Adipose tissue (tissue), 3 donors: Measurements from ENCODE around the gene NEDD4. TPM values are rescaled to one million over a fixed set of nuclear protein-coding genes. Genes with fewer than 3 reads are reported as not detected.
"Not testable (repeated sequence)": the region's sequence is repeated elsewhere in the genome, so short reads cannot be mapped to it uniquely, and the experiment has no call there.

Source experiments
- H3K27ac ChIP-seq: one replicate; pipeline ENCODE4 v1.5.1; 2013; ENCODE audit warnings: low read depth, low read length
- WGBS, 3 donors: extraction: QIAGEN DNeasy Blood & Tissue Kit; methylation state at CpG; one replicate each; pipeline ENCODE4 v1.1.7; 2013; 5-methylcytosine and 5-hydroxymethylcytosine counted together
- polyA plus RNA-seq, 3 donors: library from polyadenylated mRNA; stranded (reverse); fragments of 200-250 nt; gene quantifications; one replicate each; pipeline ENCODE4 v1.2.3, GENCODE V29; 2013
- donor health status: healthy with polysubstance abuse.
- donor health status: Bipolar disorder and iron deficiency.
- donor health status: healthy.

Gene NEDD4
- polyA plus RNA-seq, 3 donors = 1.4 to 6.1 (median 4.1) TPM

GRCh38 chr15:55977231-55977630 is 16.2 kb downstream of the NEDD4 start:
- H3K27ac ChIP-seq = no peak overlapping the region
- WGBS, 3 donors = 68 to 89% (median 79%) methylated on average over 1 of the region's 1 CpG

GRCh38 chr15:55970286-55970685 is 23.1 kb downstream of the NEDD4 start:
- H3K27ac ChIP-seq = no peak overlapping the region
- WGBS, 3 donors = 89 to 95% (median 94%) methylated on average over 1 of the region's 1 CpG

GRCh38 chr15:55969582-55969981 is 23.8 kb downstream of the NEDD4 start:
- H3K27ac ChIP-seq = no peak overlapping the region
- WGBS, 3 donors = 74 to 96% (median 78%) methylated on average over 3 of the region's 3 CpGs

DNA sequence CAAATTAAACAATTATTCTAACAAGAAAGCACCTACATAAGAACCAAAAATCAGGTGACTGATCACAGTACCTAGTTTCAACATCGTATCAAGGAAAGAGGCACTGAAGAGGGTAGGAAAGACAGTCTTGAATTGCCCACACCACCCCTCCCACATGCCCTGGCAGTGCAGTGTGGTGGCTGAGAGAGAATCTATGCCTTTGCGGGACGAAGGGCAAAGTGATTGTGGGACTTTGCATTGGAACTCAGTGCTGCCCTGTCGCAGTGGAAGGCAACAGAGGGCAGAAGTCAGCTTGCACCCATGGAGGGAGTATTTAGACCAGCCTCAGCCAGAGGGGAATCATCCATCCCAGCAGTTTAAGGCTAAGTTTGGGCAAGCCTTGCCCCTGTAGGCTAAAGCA is 24.5 kb downstream of the NEDD4 start:
- no peak overlapping the region for H3K27ac ChIP-seq
- 96 to 100% (median 96%) methylated on average over 4 of the region's 4 CpGs for WGBS, 3 donors

- WGBS, 3 donors = 84 to 95% (median 91%) methylated on average over 3 of the region's 3 CpGs
- H3K27ac ChIP-seq = no peak overlapping the region
These were observed 28.3 kb downstream of the NEDD4 start for GRCh38 chr15:55965091-55965490.

GRCh38 chr15:55960946-55961345 is 32.5 kb downstream of the NEDD4 start:
- 70 to 86% (median 85%) methylated on average over 2 of the region's 2 CpGs for WGBS, 3 donors
- H3K27ac ChIP-seq = no peak overlapping the region

DNA sequence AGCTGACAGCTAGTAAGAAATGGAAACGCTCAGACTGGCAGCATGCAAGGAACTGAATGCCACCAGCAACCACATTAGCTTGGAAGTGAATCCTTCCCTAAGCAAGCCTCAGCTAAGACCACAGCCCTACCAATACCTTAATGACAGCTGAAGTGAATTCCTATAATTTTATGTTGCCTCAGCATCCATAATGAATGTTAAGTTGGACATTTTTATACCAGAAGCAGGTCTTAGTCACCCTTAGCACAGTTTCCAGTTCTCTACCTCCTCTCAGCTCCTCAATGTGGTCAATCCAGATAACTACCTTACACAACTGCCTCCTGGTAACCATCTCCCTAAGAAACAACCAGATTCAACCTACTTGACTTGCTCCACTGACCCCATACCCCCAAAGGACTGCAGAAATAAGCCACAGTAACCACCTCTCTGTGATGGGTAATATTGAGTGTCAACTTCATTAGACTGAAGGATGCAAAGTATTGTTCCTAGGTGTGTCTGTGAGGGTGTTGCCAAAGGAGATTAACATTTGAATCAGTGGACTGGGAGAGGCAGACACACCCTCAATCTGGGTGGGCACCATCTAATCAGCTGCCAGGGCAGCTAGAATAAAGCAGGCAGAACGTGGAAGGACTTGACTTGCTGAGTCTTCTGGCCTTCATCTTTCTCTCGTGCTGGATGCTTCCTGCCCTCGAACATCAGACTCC is 33.5 kb downstream of the NEDD4 start:
- 68 to 86% (median 83%) methylated on average over 4 of the region's 4 CpGs for WGBS, 3 donors
- H3K27ac ChIP-seq = no peak overlapping the region

DNA sequence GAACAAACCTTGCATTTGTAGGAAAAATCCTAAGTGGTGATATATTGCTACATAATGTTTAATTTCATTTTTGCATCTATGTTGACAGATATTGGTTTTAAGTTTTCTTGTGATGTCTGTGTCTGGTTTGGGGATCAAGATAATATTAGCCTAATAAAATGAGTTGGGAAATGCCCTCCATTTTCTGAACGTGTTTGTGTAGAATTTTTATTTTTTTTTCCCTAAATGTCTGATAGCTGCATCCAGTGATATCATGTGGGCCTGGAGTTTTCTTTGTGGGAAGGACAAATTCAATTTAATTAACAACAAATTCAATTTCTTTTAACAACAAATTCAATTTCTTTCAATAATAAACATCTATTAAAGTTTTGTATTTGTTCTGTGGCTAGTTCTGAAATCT is 35.1 kb downstream of the NEDD4 start:
- 65 to 72% (median 68%) methylated on average over 1 of the region's 1 CpG for WGBS, 3 donors
- H3K27ac ChIP-seq = no peak overlapping the region

DNA sequence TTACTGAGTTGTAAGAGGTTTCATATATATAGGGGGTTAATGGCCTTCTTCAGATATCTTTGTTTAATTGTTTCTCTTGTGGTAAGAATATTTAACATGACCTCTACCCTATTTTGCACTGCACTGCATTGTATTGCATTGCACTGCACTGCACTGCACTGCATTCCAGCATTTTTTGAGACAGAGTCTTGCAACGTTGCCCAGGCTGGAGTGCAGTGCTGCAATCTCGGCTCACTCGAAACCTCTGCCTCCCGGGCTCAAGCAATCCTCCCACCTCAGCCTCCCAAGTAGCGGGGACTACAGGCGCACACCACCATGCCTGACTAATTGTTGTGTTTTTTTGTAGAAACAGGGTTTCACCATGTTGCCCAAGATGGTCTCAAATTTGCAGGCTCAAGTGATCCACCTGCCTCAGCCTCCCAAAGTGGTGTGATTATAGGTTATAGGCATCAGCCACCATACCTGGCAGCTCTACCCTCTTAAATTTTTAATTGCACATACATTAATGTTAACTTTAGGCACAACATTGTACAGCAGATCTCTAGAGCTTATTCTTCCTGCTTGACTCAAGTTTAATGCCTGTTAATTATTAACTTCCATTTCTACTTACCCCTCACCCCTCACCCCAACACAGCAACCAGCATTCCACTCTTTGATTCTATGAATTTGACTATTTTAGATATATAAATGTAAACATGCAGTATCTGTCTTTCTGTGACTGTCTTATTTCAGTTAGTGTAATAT is 38.4 kb downstream of the NEDD4 start:
- no peak overlapping the region for H3K27ac ChIP-seq
- WGBS, 3 donors = 92 to 94% (median 93%) methylated on average over 6 of the region's 6 CpGs

DNA sequence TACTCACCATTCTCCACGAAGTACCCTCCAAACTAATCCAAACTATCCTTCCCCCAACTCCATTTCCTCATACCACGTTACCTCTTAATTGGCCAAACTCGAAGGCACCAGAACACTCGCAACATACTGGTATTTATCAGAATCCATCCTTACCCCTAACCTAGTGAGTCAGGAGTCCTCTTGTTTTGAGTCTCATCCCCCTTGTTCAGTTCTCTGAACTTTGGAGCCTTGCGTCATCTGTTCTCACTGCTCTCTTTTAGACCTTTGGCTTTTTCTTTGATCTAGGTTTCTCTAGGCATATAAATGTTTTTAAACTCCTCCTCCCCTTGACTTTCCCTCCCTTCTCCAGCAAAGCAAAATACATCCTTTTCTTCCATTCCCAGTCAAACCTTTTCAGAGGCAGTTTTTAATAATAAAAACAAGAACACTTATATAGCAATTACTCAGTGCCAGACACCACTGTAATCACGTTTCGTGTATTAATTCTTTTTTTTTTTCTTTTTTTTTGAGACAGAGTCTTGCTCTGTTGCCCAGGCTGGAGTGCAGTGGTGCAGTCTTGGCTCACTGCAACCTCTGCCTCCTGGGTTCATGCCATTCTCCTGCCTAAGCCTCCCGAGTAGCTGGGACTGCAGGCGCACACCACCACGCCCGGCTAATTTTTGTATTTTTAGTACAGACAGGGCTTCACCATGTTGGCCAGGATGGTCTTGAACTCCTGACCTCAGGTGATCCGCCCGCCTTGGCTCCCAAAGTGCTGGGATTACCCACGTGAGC is 40.7 kb downstream of the NEDD4 start:
- not testable (repeated sequence) for H3K27ac ChIP-seq
- 93 to 96% (median 95%) methylated on average over 14 of the region's 14 CpGs for WGBS, 3 donors

- WGBS, 3 donors = 77 to 100% (median 79%) methylated on average over 2 of the region's 2 CpGs
- H3K27ac ChIP-seq = not testable (repeated sequence)
These were observed 48.8 kb downstream of the NEDD4 start for GRCh38 chr15:55944606-55945005.

DNA sequence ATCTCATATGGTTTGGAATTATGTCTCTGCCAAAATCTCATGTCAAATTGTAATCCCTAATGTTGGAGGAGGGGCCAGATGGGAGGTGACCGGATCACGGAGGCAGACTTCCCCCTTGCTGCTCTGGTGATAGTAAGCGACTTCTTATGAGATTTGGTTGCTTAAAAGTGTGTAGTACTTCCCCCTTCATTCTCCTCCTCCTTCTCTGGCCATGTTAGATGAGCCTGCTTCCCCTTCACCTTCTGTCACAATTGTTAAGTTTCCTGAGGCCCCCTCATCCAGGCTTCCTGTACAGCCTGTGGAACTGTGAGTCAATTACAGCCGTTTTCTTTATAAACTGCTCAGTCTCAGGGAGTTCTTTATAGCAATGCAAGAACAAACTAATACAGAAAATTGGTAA is 51.1 kb downstream of the NEDD4 start:
- H3K27ac ChIP-seq = no peak overlapping the region
- 40 to 88% (median 46%) methylated on average over 4 of the region's 4 CpGs for WGBS, 3 donors

- 34 to 68% (median 39%) methylated on average over 6 of the region's 6 CpGs for WGBS, 3 donors
- no peak overlapping the region for H3K27ac ChIP-seq
These were observed 56.4 kb downstream of the NEDD4 start for GRCh38 chr15:55937040-55937439.

GRCh38 chr15:55928955-55929354 is 64.5 kb downstream of the NEDD4 start:
- H3K27ac ChIP-seq = no peak overlapping the region
- WGBS, 3 donors = 71 to 92% (median 78%) methylated on average over 4 of the region's 4 CpGs

DNA sequence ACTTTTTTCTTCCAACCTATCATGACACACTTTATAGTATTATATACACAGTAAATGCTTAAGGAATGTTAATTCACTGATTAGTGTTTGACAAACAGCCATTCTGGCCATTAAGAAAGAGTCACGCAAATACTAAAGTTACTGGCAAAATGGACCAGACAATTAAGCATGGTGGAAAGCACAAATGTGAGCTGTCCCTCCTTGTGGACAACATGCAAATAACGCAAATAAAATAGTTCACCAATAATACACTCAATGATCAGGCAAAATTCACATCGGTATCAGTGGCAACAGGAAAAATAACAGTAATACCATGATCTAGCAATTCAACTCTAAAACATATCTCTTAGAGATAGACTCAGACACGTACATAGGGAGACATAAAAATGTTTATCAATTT is 71.7 kb downstream of the NEDD4 start:
- 93 to 98% (median 97%) methylated on average over 4 of the region's 4 CpGs for WGBS, 3 donors

DNA sequence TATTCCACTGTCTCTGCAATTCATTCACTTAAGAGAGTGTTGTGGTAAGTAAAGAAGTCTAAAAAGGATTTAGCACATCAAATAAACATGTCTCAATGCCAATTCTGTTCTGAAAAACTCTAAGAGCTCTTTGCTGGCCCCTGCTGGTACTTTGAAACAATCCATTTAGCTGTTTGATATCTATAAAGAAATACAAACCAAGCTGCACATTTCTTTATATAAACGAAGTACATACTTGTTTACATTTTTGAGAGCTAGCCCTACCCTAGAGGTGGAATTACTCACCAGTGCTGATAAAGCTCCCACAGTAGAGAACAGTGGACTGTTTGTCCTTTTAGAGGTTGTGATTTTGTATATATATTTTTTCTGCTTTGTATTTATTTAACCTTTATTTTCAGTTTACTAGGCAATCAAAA is 75.5 kb downstream of the NEDD4 start:
- WGBS, 3 donors = 0% methylated on average over 1 of the region's 1 CpG
- H3K27ac ChIP-seq = no peak overlapping the region

More for the DNA sequence above, 71.7 kb downstream of the NEDD4 start:
- H3K27ac ChIP-seq = no peak overlapping the region

DNA sequence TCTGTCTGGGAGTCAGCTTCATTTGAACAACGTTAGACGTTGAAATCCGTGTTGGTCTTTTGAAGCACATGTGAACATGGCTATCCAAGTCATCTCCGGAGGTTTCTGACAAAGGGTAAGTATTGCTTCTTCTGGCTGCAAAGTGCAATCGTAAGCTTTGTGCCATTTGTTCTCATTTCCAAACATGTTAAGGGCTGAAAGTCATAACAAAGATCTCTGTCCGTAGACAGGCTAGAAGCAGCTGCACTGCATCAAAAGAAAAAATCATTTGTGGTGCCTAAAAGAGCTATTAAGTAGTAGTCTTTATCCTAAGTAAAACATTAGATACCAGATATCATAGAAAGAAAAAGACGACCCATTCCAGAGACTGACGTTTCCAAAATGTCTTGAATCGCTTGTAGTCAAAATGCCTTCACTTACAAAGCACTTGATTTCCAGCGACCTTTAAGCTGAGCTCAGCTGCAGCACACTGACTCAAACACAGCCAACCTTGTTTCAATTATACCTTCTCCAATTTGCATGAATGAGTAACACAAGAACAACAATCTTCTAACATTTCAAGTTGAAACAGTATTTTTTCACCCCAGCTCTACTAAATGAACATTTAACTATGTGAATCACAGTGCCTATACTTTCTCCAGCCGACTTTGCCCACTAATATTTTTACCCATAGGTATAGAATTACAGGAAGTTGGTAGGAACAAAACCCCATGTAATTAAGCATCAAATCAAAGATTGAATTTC is 76.6 kb downstream of the NEDD4 start:
- 70 to 80% (median 77%) methylated on average over 11 of the region's 11 CpGs for WGBS, 3 donors
- no peak overlapping the region for H3K27ac ChIP-seq

DNA sequence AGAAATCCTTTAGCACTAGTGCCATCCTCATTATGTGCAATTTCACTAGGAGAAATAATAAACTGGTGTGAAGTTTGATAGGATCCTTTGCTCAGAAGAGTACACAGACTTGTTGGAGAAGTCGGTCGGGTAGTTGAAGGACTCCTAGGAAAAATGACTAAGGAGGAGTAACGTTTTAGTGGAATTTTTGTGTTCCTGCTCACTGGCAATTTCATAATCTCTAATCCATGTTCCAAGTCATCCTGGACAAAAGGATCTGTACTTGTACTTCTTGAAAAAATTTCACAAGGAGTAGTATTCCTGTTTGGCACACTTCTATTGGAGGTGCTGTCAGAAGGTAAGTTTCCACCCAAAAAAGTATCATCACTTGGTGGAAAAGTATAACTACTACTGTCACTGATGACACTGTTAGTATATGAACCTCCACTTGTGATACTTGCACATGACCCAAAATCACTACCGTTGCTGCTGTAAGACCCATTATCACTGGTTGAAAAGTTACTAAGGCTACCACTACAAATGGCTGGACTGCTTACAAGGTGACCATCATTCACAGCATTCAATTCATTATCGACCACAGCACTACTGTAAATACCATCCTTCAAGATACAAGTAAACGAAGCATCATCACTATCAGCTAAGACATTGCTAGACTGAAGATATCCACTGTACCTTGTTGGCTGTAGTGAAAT is 77.4 kb downstream of the NEDD4 start:
- 88 to 91% (median 89%) methylated on average over 6 of the region's 6 CpGs for WGBS, 3 donors
- no peak overlapping the region for H3K27ac ChIP-seq
